AG10803 (cell line): ENCODE data around the gene DDX56.

ENCODE experiments used
- DNase-seq: peaks from one replicate; pipeline ENCODE4 v3.0.0; 2010; ENCODE audit warnings: low read depth
- H3K4me3 ChIP-seq: 2 replicates; pipeline ENCODE4 v1.5.1; 2011; ENCODE audit warnings: mild to moderate bottlenecking, low read length, control low read depth
- CTCF ChIP-seq: conservative IDR thresholded peaks from 2 replicates; pipeline ENCODE4 v1.5.1; 2011; ENCODE audit warnings: mild to moderate bottlenecking, low read length, control low read depth, inconsistent platforms

Gene DDX56

GRCh38 chr7:44580945-44581878, 7.5 kb upstream of the DDX56 start:
- no peak for DNase-seq
- peak overlapping the region; percentile 94 for H3K4me3 ChIP-seq
- no peak for TF ChIP-seq CTCF

- H3K4me3 ChIP-seq, result no peak overlapping the region
- DNase-seq, result no peak
- no peak for TF ChIP-seq CTCF
Measured at GRCh38 chr7:44576228-44576627, 2.5 kb upstream of the DDX56 start.

DNA sequence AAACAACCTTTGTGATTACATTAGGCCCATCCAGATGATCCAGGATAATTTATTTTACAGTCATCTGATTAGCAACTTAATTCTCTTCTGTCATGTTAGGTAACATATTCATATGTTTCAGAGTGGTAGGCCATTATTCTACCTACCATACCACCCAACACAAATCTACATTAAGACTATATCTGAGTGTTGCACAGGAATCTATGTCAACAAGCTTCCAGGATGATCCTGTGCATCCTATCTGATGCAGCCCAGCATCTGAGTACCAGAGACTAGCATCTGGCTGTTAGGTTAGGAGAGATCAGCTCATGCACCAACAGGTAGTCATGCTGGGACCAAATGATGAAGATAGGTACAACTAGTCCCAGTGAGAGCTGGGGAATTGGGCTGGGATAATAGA, 1.3 kb upstream of the DDX56 start:
- peak overlapping the region; percentile 95 for H3K4me3 ChIP-seq
- DNase-seq, result no peak

DNA sequence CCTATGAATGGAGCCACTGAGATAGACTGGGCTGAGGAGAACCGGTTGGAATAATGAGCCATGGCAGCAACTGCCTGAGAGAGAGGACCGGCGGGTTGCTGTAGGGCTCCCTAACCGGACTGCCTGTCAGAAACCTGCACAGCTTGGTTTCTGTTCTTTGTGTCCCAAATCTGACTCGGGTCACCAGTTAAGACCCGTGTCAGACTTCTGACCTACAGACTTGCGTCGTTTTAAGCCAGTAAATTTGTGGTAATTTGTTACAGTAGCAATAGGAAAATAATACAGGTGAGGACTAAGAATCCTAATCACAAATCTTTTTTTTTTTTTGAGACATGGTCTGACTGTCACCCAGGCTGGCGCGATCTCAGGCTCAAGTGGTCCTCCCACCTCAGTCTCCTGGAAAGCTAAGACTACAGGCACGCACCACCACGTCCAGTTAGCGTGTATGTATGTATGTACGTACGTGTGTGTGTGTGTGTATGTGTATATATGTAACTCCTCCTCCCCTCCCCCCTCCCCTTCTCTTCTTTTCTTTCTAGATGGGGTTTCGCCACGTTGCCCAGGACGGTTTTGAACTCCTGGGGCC, 672 bp upstream of the DDX56 start:
- no peak for DNase-seq
- H3K4me3 ChIP-seq, result peak overlapping the region; percentile 95

More for the DNA sequence above, 1.3 kb upstream of the DDX56 start:
- no peak for TF ChIP-seq CTCF

GRCh38 chr7:44572771-44573170, 937 bp downstream of the DDX56 start:
- TF ChIP-seq CTCF, result no peak
- H3K4me3 ChIP-seq, result peak overlapping the region; percentile 95
- no peak for DNase-seq

More for the DNA sequence above, 672 bp upstream of the DDX56 start:
- TF ChIP-seq CTCF, result no peak

GRCh38 chr7:44569959-44570358, 3.7 kb downstream of the DDX56 start:
- no peak for TF ChIP-seq CTCF
- DNase-seq, result no peak
- H3K4me3 ChIP-seq, result no peak overlapping the region
